B cell (primary cell): ENCODE measurements around the gene CHORDC1. TPM values are rescaled to one million over a fixed set of nuclear protein-coding genes. Genes with fewer than 3 reads are reported as not detected.

Experiments used
- ATAC-seq: fragments of 200-7000 bp; cut with Tn5 transposase; one replicate; pipeline ENCODE4 v1.10.0; 2021; ENCODE audit warnings: low read depth, mild to moderate bottlenecking, moderate number of reproducible peaks, moderate library complexity
- CTCF ChIA-PET: fragments of 350-600 bp; sonication (Branson Sonifier 250); formaldehyde crosslinking; loops from one replicate; lab custom pipeline; 2021; ENCODE audit warnings: antibody characterized with exemption, inconsistent platforms; lab: Charles Lee
- POLR2A ChIA-PET: fragments of 350-600 bp; sonication (Branson Sonifier 250); formaldehyde crosslinking; loops from one replicate; lab custom pipeline; 2021; ENCODE audit warnings: antibody characterized with exemption; lab: Charles Lee
- DNase-seq: peaks from one replicate; pipeline ENCODE4 v3.0.0; 2013
- H2AFZ ChIP-seq: 2 replicates; pipeline ENCODE4 v1.6.1; 2012; ENCODE audit warnings: mild to moderate bottlenecking, low read depth, low read length; ENCODE audit not compliant: insufficient read depth, poor library complexity, severe bottlenecking
- H3K27ac ChIP-seq, 2 donors: 1 replicate in 1 of 2; 2 replicates in 1 of 2; pipeline ENCODE4 v1.5.1; 2012 to 2013; ENCODE audit warnings: low read length in 2 of 2, mild to moderate bottlenecking in 2 of 2, moderate library complexity in 1 of 2
- H3K27me3 ChIP-seq, 4 experiments: fragments of 200-600 bp in 1 of 4; sonication (generic) in 1 of 4; replicated peaks in 1 of 4; 1 replicate in 2 of 4; 2 replicates in 2 of 4; pipeline versions ENCODE4 v1.6.1 to v1.7.0; 2013 to 2016; ENCODE audit warnings: low read length in 3 of 4, mild to moderate bottlenecking in 2 of 4, mixed read lengths in 1 of 4, moderate library complexity in 1 of 4; ENCODE audit not compliant: insufficient read depth in 4 of 4, control insufficient read depth in 3 of 4; ENCODE audit errors: control extremely low read depth in 1 of 4
- H3K36me3 ChIP-seq, 2 experiments: replicated peaks in 1 of 2; 1 replicate in 1 of 2; 2 replicates in 1 of 2; pipeline versions ENCODE4 v1.6.1 to v1.7.1; 2013; ENCODE audit warnings: low read length in 1 of 2; ENCODE audit not compliant: insufficient read depth in 2 of 2, control insufficient read depth in 1 of 2; ENCODE audit errors: control extremely low read depth in 1 of 2, extremely low read depth in 1 of 2
- H3K4me1 ChIP-seq, 2 donors: fragments of 200-600 bp in 1 of 2; sonication (generic) in 1 of 2; 1 replicate in 1 of 2; 2 replicates in 1 of 2; pipeline versions ENCODE4 v1.5.1 to v1.6.1; 2013 to 2017; ENCODE audit warnings: low read length in 2 of 2; ENCODE audit not compliant: control insufficient read depth in 2 of 2, insufficient read depth in 2 of 2
- H3K4me2 ChIP-seq: replicated peaks from 2 replicates; pipeline ENCODE3; 2012; ENCODE audit warnings: mild to moderate bottlenecking, low read depth, low read length; ENCODE audit not compliant: poor library complexity, severe bottlenecking
- H3K4me3 ChIP-seq, 5 experiments: fragments of 200-600 bp in 1 of 5; sonication (generic) in 1 of 5; 1 replicate in 3 of 5; 2 replicates in 2 of 5; pipeline versions ENCODE4 v1.5.1 to v1.7.0; 2011 to 2016; ENCODE audit warnings: low read length in 4 of 5, mild to moderate bottlenecking in 4 of 5, low read depth in 2 of 5, control low read depth in 1 of 5, moderate library complexity in 1 of 5; ENCODE audit not compliant: insufficient read depth in 1 of 5; ENCODE audit errors: control extremely low read depth in 1 of 5, extremely low read depth in 1 of 5
- H3K79me2 ChIP-seq: fragments of 200-600 bp; sonication (generic); one replicate; pipeline ENCODE4 v1.6.0; 2016; ENCODE audit warnings: low read length; ENCODE audit not compliant: control insufficient read depth, insufficient read depth
- H3K9ac ChIP-seq: fragments of 200-600 bp; sonication (generic); 2 replicates; pipeline ENCODE4 v1.6.1; 2017; ENCODE audit warnings: mild to moderate bottlenecking, low read length, moderate library complexity
- H3K9me3 ChIP-seq, 3 donors: one replicate each; pipeline versions ENCODE4 v1.6.1 to v1.7.1; 2013; ENCODE audit warnings: low read length in 2 of 3; ENCODE audit not compliant: control insufficient read depth in 2 of 3, insufficient read depth in 1 of 3; ENCODE audit errors: control extremely low read depth in 1 of 3
- H4K20me1 ChIP-seq: 2 replicates; pipeline ENCODE4 v1.6.0; 2012; ENCODE audit warnings: mild to moderate bottlenecking, low read length; ENCODE audit not compliant: insufficient read depth, control insufficient read depth, poor library complexity, severe bottlenecking
- H3K27ac Mint-ChIP-seq: one replicate; pipeline ENCODE4 v1.8.0; 2021; ENCODE audit warnings: mixed read lengths
- H3K27me3 Mint-ChIP-seq: one replicate; pipeline ENCODE4 v1.8.0; 2021; ENCODE audit warnings: mixed read lengths
- H3K4me1 Mint-ChIP-seq: one replicate; pipeline ENCODE4 v1.8.0; 2021; ENCODE audit warnings: mixed read lengths
- H3K4me3 Mint-ChIP-seq: one replicate; pipeline ENCODE4 v1.8.0; 2021; ENCODE audit warnings: mixed read lengths
- H3K9me3 Mint-ChIP-seq: one replicate; pipeline ENCODE4 v1.8.0; 2022; ENCODE audit warnings: mixed read lengths; ENCODE audit not compliant: insufficient read depth
- EZH2 ChIP-seq: IDR thresholded peaks from 2 replicates; pipeline ENCODE4 v1.6.1; 2012; ENCODE audit warnings: borderline replicate concordance, low read depth, mild to moderate bottlenecking, moderate library complexity, low read length; ENCODE audit not compliant: insufficient read depth, poor library complexity, severe bottlenecking
- WGBS: methylation state at CpG from one replicate; pipeline ENCODE4 v1.1.5; 2013; ENCODE audit warnings: missing lambda C conversion rate; ENCODE audit not compliant: insufficient coverage; 5-methylcytosine and 5-hydroxymethylcytosine counted together
- intact Hi-C: fragments of 100-400 bp; cut with micrococcal nuclease; formaldehyde crosslinking; loops from one replicate; pipeline ENCODE4 v1.10.0; 2022
- polyA plus RNA-seq: library from polyadenylated mRNA; depleted of rRNA; stranded (reverse); fragments of >200 nt; gene quantifications from 2 replicates; pipeline ENCODE4 v1.2.3, GENCODE V29; 2012
- total RNA-seq, 2 donors: library from RNA; stranded (reverse); fragments of 120-200 nt in 1 of 2; gene quantifications; 1 replicate in 1 of 2; 2 replicates in 1 of 2; pipeline versions ENCODE4 v1.2.3 to v1.2.4, GENCODE V29; 2013 to 2022
- TF ChIP-seq, protein P1 (sequence below): fragments of 200-600 bp; IDR thresholded peaks from one replicate; pipeline ENCODE4 v1.8.0; 2022; ENCODE audit warnings: antibody characterized with exemption, mild to moderate bottlenecking

CHORDC1 gene
- total and polyA plus RNA-seq, 2 donors (not counting 1 experiment from before 2014, with no cell fraction given) = 22.1 to 76.9 TPM

GRCh38 chr11:90243534-90243933 lies 20.7 kb upstream of the CHORDC1 start:
- ChIA-PET CTCF (no interaction called here), POLR2A (no interaction called here)
- Histone ChIP-seq H2AFZ (no peak overlapping the region), H3K79me2 (no peaks in the 10 kb centered on the region), H3K27ac (no peak overlapping the region), H3K4me1 (no peaks in the 10 kb centered on the region), H3K4me3 (no peak overlapping the region), H3K4me2 (no peak overlapping the region), H3K9me3 (no peaks in the 10 kb centered on the region), H3K27me3 (peaks cover 0 to 8% (median 2%) of the 10 kb centered on the region in 4 experiments), H3K36me3 (no peaks in the 10 kb centered on the region), H4K20me1 (no peaks in the 10 kb centered on the region), H3K9ac (no peak overlapping the region)
- no peaks in the 10 kb centered on the region for H3K9me3 Mint-ChIP-seq
- no CpG with 5 or more reads among the region's 1 CpG for WGBS
- TF ChIP-seq, protein P1, sequence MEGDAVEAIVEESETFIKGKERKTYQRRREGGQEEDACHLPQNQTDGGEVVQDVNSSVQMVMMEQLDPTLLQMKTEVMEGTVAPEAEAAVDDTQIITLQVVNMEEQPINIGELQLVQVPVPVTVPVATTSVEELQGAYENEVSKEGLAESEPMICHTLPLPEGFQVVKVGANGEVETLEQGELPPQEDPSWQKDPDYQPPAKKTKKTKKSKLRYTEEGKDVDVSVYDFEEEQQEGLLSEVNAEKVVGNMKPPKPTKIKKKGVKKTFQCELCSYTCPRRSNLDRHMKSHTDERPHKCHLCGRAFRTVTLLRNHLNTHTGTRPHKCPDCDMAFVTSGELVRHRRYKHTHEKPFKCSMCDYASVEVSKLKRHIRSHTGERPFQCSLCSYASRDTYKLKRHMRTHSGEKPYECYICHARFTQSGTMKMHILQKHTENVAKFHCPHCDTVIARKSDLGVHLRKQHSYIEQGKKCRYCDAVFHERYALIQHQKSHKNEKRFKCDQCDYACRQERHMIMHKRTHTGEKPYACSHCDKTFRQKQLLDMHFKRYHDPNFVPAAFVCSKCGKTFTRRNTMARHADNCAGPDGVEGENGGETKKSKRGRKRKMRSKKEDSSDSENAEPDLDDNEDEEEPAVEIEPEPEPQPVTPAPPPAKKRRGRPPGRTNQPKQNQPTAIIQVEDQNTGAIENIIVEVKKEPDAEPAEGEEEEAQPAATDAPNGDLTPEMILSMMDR = no peak
- intact Hi-C loops = no loop called here
- no peak overlapping the region for H3K4me3 Mint-ChIP-seq
- DNase-seq (no peak), ATAC-seq (no peak)
- H3K27ac Mint-ChIP-seq = no peak overlapping the region
- no peaks in the 10 kb centered on the region for H3K4me1 Mint-ChIP-seq
- peaks cover 27% of the 10 kb centered on the region for H3K27me3 Mint-ChIP-seq

GRCh38 chr11:90242894-90243416 lies 20.1 kb upstream of the CHORDC1 start:
- H3K36me3 ChIP-seq = no peaks in the 10 kb centered on the region
- H3K9me3 Mint-ChIP-seq = no peaks in the 10 kb centered on the region
- peaks cover 27% of the 10 kb centered on the region for H3K27me3 Mint-ChIP-seq
- no peak overlapping the region for H3K4me3 ChIP-seq
- WGBS = 82% methylated on average over 5 of the region's 7 CpGs
- H3K4me1 Mint-ChIP-seq = no peaks in the 10 kb centered on the region
- no peak overlapping the region for H3K27ac ChIP-seq
- ATAC-seq = no peak
- H3K79me2 ChIP-seq = no peaks in the 10 kb centered on the region
- no peak overlapping the region for H2AFZ ChIP-seq
- H3K4me1 ChIP-seq = no peaks in the 10 kb centered on the region
- CTCF ChIA-PET = no interaction called here
- no peak overlapping the region for H3K4me3 Mint-ChIP-seq
- H3K27ac Mint-ChIP-seq = no peak overlapping the region
- H3K4me2 ChIP-seq = no peak overlapping the region
- DNase-seq = no peak
- POLR2A ChIA-PET = no interaction called here
- H3K9me3 ChIP-seq = no peaks in the 10 kb centered on the region
- TF ChIP-seq EZH2 = no peak
- TF ChIP-seq, protein P1 = no peak
- H3K9ac ChIP-seq = no peak overlapping the region
- peaks cover 0 to 8% (median 2%) of the 10 kb centered on the region in 4 experiments for H3K27me3 ChIP-seq
- H4K20me1 ChIP-seq = no peaks in the 10 kb centered on the region
- intact Hi-C loops = no loop called here
